HEK293T (cell line): ENCODE results near the gene NXPH4.

Source experiments
- CTCF ChIA-PET: fragments of 350-600 bp; formaldehyde crosslinking; extraction: SDS; loops from one replicate; lab custom pipeline; 2021; ENCODE audit warnings: antibody characterized with exemption, inconsistent platforms; lab: Yijun Ruan, JAX
- POLR2A ChIA-PET: fragments of 350-600 bp; formaldehyde crosslinking; extraction: SDS; loops from one replicate; lab custom pipeline; 2020; ENCODE audit warnings: antibody characterized with exemption, inconsistent platforms; lab: Yijun Ruan, JAX
- DNase-seq: peaks from one replicate; pipeline ENCODE4 v3.0.0; 2012; ENCODE audit warnings: mixed read lengths; ENCODE audit errors: extremely low spot score
- ARNT ChIP-seq: fragments of 450-650 bp; IDR thresholded peaks from 2 replicates; pipeline ENCODE4 v1.6.1; 2017; ENCODE audit warnings: mild to moderate bottlenecking
- BHLHE40 ChIP-seq: fragments of 450-650 bp; IDR thresholded peaks from 2 replicates; pipeline ENCODE4 v1.6.1; 2016; ENCODE audit warnings: mild to moderate bottlenecking, moderate library complexity, borderline replicate concordance
- CTBP1 ChIP-seq: fragments of 450-650 bp; IDR thresholded peaks from 2 replicates; pipeline ENCODE4 v1.6.1; 2016; ENCODE audit warnings: borderline replicate concordance
- ELF4 ChIP-seq: fragments of 450-650 bp; IDR thresholded peaks from 2 replicates; pipeline ENCODE4 v1.6.1; 2017; ENCODE audit warnings: antibody characterized with exemption
- FOXA1 ChIP-seq: fragments of 450-650 bp; IDR thresholded peaks from 2 replicates; pipeline ENCODE4 v1.6.1; 2016; ENCODE audit warnings: mild to moderate bottlenecking
- FOXK2 ChIP-seq: fragments of 450-650 bp; IDR thresholded peaks from 2 replicates; pipeline ENCODE4 v1.6.1; 2016; ENCODE audit warnings: mild to moderate bottlenecking
- FOXM1 ChIP-seq: fragments of 450-650 bp; IDR thresholded peaks from 2 replicates; pipeline ENCODE4 v1.6.1; 2017; ENCODE audit warnings: mild to moderate bottlenecking, borderline replicate concordance
- HDGF ChIP-seq: fragments of 450-650 bp; IDR thresholded peaks from 2 replicates; pipeline ENCODE4 v1.6.1; 2017; ENCODE audit warnings: antibody characterized with exemption, borderline replicate concordance
- L3MBTL2 ChIP-seq: fragments of 450-650 bp; conservative IDR thresholded peaks from 2 replicates; pipeline ENCODE4 v1.6.1; 2016; ENCODE audit warnings: mild to moderate bottlenecking
- LEF1 ChIP-seq: fragments of 450-650 bp; IDR thresholded peaks from 2 replicates; pipeline ENCODE4 v1.6.1; 2017; ENCODE audit warnings: mild to moderate bottlenecking, borderline replicate concordance
- NFRKB ChIP-seq: fragments of 450-650 bp; IDR thresholded peaks from 2 replicates; pipeline ENCODE4 v1.6.1; 2016; ENCODE audit warnings: mild to moderate bottlenecking, moderate library complexity
- PKNOX1 ChIP-seq: fragments of 450-650 bp; IDR thresholded peaks from 2 replicates; pipeline ENCODE4 v1.6.1; 2016
- SP1 ChIP-seq: fragments of 450-650 bp; IDR thresholded peaks from 2 replicates; pipeline ENCODE4 v1.6.1; 2017
- SUZ12 ChIP-seq: fragments of 450-650 bp; IDR thresholded peaks from 2 replicates; pipeline ENCODE4 v1.6.1; 2016; ENCODE audit warnings: mild to moderate bottlenecking
- TARDBP ChIP-seq: fragments of 450-650 bp; IDR thresholded peaks from 2 replicates; pipeline ENCODE4 v1.6.1; 2016
- ZNF384 ChIP-seq: fragments of 450-650 bp; IDR thresholded peaks from 2 replicates; pipeline ENCODE4 v1.6.1; 2016

The NXPH4 gene

DNA sequence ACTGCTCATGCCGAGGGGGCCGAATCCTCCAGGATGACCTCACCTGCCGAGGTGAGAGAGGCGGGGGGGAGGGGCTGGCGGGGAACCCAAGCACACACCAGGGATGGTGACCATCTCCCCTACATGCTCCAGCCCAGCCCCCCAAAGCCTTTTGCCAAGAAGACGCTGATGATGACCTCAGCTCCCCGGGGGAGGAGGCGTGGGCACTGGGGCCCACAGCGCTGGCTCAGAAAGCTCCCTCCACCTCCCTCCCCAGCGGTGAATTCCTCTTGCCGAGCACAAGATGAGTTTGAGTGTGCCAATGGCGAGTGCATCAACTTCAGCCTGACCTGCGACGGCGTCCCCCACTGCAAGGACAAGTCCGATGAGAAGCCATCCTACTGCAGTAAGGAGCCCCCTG, 23.7 kb upstream of the NXPH4 start:
- no peak for DNase-seq
- POLR2A ChIA-PET = no interaction called here
- TF ChIP-seq NFRKB (no peak), ZNF384 (no peak), HDGF (no peak), SUZ12 (no peak), CTBP1 (no peak), FOXA1 (no peak), TARDBP (no peak), ARNT (no peak)
- CTCF ChIA-PET = no interaction called here

DNA sequence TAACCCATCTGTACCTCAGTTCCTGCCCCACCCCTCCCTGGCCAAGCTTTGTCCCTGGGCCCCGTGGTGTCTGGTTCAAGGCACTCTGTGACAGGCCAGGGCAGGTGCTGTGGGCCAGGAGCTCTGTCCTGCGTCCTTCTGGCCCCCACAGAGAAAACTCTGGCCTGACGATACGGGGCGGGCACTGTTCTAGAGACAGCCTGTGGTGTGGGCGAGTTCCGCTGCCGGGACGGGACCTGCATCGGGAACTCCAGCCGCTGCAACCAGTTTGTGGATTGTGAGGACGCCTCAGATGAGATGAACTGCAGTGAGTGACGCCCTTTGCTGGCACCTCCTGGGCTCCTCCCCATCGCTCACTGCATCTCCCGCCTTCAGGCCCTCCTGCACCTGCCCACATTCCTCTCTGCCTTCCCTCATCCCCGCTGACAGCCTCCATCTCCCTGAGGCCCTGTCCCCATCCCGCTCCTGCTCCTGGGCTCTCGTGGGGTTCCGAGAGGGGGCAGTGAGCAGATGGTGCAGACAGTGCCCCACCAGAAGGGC, 22.8 kb upstream of the NXPH4 start:
- ChIA-PET CTCF (no interaction called here), POLR2A (no interaction called here)
- no peak for DNase-seq
- TF ChIP-seq FOXM1 (no peak), FOXK2 (no peak), ARNT (no peak), LEF1 (no peak), SUZ12 (no peak), ELF4 (no peak), L3MBTL2 (no peak), PKNOX1 (no peak), CTBP1 (no peak), SP1 (no peak)

DNA sequence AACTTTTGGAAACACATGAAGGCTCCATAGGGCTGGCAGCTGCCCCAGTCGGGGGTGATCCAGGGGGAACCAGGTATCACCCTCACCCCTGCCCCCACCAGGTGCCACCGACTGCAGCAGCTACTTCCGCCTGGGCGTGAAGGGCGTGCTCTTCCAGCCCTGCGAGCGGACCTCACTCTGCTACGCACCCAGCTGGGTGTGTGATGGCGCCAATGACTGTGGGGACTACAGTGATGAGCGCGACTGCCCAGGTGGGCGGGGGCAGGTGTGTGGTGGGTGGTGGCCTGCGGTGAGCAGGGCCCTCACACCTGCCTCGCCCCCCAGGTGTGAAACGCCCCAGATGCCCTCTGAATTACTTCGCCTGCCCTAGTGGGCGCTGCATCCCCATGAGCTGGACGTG, 22.3 kb upstream of the NXPH4 start:
- ChIA-PET CTCF (no interaction called here), POLR2A (no interaction called here)
- no peak for DNase-seq
- TF ChIP-seq CTBP1 (no peak), SUZ12 (no peak), ZNF384 (no peak), FOXM1 (no peak), FOXA1 (no peak), FOXK2 (no peak), TARDBP (no peak), BHLHE40 (no peak)

DNA sequence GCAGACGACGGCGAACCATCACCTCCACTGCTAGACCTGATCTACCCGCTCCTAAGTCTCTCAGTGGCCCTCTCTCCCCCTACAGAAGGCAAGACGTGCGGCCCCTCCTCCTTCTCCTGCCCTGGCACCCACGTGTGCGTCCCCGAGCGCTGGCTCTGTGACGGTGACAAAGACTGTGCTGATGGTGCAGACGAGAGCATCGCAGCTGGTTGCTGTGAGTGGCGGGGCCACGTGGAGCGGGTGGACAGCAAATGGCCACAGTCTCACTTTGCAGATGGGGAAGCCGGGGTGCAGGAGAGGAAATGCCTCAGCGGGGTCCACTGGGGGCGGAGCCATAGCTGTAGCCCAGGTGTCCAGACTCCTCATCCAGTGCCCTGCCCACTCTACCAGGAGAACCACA, 21.4 kb upstream of the NXPH4 start:
- POLR2A ChIA-PET = no interaction called here
- CTCF ChIA-PET = no interaction called here

DNA sequence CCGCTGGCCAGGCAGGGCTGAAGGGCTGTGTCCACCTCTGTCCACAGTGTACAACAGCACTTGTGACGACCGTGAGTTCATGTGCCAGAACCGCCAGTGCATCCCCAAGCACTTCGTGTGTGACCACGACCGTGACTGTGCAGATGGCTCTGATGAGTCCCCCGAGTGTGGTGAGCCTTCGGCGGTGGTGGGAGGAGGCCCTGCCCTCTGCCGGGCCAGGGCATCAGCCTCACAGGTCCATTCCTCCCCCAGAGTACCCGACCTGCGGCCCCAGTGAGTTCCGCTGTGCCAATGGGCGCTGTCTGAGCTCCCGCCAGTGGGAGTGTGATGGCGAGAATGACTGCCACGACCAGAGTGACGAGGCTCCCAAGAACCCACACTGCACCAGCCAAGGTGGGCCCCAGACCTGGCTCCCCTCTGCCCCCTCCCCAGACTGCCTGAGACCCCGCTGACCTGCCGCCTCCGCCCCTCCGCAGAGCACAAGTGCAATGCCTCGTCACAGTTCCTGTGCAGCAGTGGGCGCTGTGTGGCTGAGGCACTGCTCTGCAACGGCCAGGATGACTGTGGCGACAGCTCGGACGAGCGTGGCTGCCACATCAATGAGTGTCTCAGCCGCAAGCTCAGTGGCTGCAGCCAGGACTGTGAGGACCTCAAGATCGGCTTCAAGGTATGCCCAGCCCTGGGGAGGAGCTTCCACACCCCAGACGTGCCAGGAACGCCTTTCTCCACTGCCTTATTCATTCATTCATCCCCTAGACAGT, 20.8 kb upstream of the NXPH4 start:
- POLR2A ChIA-PET = interaction anchor here (1.0 kb wide), 1 partner anchor 34 kb away, joined by 3 read pairs; the partner anchor contains the start of gene SHMT2
- TF ChIP-seq TARDBP (no peak), ELF4 (no peak), HDGF (no peak), CTBP1 (no peak), BHLHE40 (no peak), L3MBTL2 (no peak), ZNF384 (no peak), SP1 (no peak), FOXK2 (no peak), ARNT (no peak), SUZ12 (no peak), FOXM1 (no peak), FOXA1 (no peak), LEF1 (no peak), NFRKB (no peak), PKNOX1 (no peak)
- CTCF ChIA-PET = no interaction called here
- no peak for DNase-seq

More for the DNA sequence above, 21.4 kb upstream of the NXPH4 start:
- no peak for DNase-seq
- no peak for TF ChIP-seq BHLHE40
- TF ChIP-seq ARNT = no peak
- TF ChIP-seq ELF4 = no peak
- no peak for TF ChIP-seq SP1
- no peak for TF ChIP-seq SUZ12
- TF ChIP-seq HDGF = no peak

DNA sequence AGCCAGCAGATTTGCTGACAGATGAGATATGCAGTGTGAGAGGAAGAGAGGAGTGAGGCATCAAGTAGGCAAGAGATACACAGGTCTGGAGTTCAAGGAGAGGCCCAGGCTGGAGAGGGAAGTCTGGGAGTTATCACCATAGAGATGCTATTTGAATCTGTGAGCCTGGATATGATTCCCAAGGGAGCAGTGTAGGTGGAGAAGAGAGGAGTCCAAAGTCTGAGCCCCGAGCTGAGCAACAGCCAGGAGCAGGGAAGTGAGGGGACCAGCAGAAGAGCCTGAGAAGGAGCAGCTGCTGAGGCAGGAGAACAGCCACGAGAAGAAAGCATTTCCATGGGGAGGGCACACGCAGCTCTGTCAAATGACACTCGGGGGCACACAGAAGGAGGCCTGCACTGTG, 20.2 kb upstream of the NXPH4 start:
- TF ChIP-seq NFRKB (no peak), L3MBTL2 (no peak), FOXK2 (no peak), HDGF (no peak), TARDBP (no peak), FOXM1 (no peak), ZNF384 (no peak), BHLHE40 (no peak), SP1 (no peak)
- ChIA-PET CTCF (no interaction called here), POLR2A (interaction anchor here (1.0 kb wide), 1 partner anchor 33 kb away, joined by 3 read pairs; the partner anchor contains the start of gene SHMT2)
- no peak for DNase-seq

GRCh38 chr12:57196956-57197355, 19.6 kb upstream of the NXPH4 start:
- ChIA-PET POLR2A (no interaction called here), CTCF (no interaction called here)
- DNase-seq = no peak

More at GRCh38 chr12:57196956-57197355, 19.6 kb upstream of the NXPH4 start:
- TF ChIP-seq ELF4 (no peak), ZNF384 (no peak), SUZ12 (no peak), CTBP1 (no peak), FOXK2 (no peak)
